NB4 (cell line): ENCODE measurements around the gene JAKMIP1.

ENCODE experiments used
- MAX ChIP-seq: IDR thresholded peaks from 2 replicates; pipeline ENCODE4 v1.6.1; 2011; ENCODE audit warnings: low read depth, low read length
- POLR2A ChIP-seq: IDR thresholded peaks from 2 replicates; pipeline ENCODE4 v1.6.1; 2011; ENCODE audit warnings: mild to moderate bottlenecking; ENCODE audit not compliant: insufficient read length; ENCODE audit errors: extremely low read depth
- TF ChIP-seq, protein P1 (sequence below): IDR thresholded peaks from one replicate; pipeline ENCODE4 v1.5.1; 2012; ENCODE audit warnings: low read depth, low read length

GRCh38 chr4:6065166-6065565, 135.2 kb downstream of the JAKMIP1 start:
- TF ChIP-seq, protein P1, sequence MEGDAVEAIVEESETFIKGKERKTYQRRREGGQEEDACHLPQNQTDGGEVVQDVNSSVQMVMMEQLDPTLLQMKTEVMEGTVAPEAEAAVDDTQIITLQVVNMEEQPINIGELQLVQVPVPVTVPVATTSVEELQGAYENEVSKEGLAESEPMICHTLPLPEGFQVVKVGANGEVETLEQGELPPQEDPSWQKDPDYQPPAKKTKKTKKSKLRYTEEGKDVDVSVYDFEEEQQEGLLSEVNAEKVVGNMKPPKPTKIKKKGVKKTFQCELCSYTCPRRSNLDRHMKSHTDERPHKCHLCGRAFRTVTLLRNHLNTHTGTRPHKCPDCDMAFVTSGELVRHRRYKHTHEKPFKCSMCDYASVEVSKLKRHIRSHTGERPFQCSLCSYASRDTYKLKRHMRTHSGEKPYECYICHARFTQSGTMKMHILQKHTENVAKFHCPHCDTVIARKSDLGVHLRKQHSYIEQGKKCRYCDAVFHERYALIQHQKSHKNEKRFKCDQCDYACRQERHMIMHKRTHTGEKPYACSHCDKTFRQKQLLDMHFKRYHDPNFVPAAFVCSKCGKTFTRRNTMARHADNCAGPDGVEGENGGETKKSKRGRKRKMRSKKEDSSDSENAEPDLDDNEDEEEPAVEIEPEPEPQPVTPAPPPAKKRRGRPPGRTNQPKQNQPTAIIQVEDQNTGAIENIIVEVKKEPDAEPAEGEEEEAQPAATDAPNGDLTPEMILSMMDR, result no peak
- TF ChIP-seq MAX (no peak), POLR2A (no peak)
